AG04450 (cell line): ENCODE results near the gene TRRAP. TPM values are rescaled to one million over a fixed set of nuclear protein-coding genes. Genes with fewer than 3 reads are reported as not detected.

Experiments used
- CTCF ChIA-PET: fragments of 300-600, 350-600 bp; formaldehyde crosslinking; extraction: SDS; loops from one replicate; lab custom pipeline; 2022; ENCODE audit warnings: antibody characterized with exemption, inconsistent platforms; lab: Charles Lee
- POLR2A ChIA-PET: fragments of 350-600 bp; formaldehyde crosslinking; extraction: SDS; loops from one replicate; lab custom pipeline; 2021; ENCODE audit warnings: antibody characterized with exemption, inconsistent platforms; lab: Yijun Ruan, JAX
- DNase-seq: peaks from one replicate; pipeline ENCODE4 v3.0.0-alpha.2; 2011; ENCODE audit warnings: low read depth, low spot score
- H3K27ac ChIP-seq: one replicate; pipeline ENCODE4 v1.5.1; 2012; ENCODE audit warnings: low read depth, low read length, control low read depth
- H3K27me3 ChIP-seq: one replicate; pipeline ENCODE4 v1.6.0; 2012; ENCODE audit warnings: low read length; ENCODE audit not compliant: control insufficient read depth, insufficient read depth
- H3K4me3 ChIP-seq: 2 replicates; pipeline ENCODE4 v1.5.1; 2011; ENCODE audit warnings: mild to moderate bottlenecking, low read depth, low read length, control low read depth
- H3K9me3 ChIP-seq: 2 replicates; pipeline ENCODE4 v1.5.1; 2012; ENCODE audit warnings: low read length; ENCODE audit not compliant: control insufficient read depth, insufficient read depth
- polyA plus RNA-seq: library from polyadenylated mRNA; depleted of rRNA; stranded (reverse); fragments of >200 nt; gene quantifications from 2 replicates; pipeline ENCODE4 v1.2.3, GENCODE V29; 2011
- TF ChIP-seq, protein P1 (sequence below): IDR thresholded peaks from 2 replicates; pipeline ENCODE4 v1.5.1; 2011; ENCODE audit warnings: low read depth, low read length, control low read depth, inconsistent platforms

TRRAP gene
- polyA plus RNA-seq, 1 experiment, result 20.6 TPM

DNA sequence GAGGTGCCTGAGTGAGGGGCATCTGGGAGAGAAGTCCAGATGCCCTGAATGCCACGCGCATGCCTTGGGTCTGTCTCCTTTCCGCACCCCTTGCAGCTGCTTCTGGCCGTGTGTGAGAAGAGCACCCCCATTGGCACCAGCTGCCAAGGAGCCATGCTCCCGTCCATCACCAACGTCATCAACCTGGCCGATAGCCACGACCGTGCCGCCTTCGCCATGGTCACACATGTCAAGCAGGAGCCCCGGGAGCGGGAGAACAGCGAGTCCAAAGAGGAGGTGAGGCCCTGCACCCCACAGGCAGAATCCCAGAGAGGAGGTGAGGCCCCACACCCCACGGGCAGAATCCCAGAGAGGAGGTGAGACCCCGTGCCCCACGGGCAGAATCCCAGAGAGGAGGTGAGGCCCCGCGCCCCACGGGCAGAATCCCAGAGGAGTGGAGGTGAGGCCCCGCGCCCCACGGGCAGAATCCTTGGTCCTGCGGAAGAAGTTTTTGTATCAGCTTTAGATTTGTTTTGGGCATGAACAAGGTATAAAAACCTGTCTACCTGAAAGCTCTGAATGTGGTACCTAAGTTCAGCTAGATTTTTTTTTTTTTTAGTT, 91.8 kb downstream of the TRRAP start:
- POLR2A ChIA-PET, result no interaction called here
- no peak overlapping the region for H3K27ac ChIP-seq
- TF ChIP-seq, protein P1, sequence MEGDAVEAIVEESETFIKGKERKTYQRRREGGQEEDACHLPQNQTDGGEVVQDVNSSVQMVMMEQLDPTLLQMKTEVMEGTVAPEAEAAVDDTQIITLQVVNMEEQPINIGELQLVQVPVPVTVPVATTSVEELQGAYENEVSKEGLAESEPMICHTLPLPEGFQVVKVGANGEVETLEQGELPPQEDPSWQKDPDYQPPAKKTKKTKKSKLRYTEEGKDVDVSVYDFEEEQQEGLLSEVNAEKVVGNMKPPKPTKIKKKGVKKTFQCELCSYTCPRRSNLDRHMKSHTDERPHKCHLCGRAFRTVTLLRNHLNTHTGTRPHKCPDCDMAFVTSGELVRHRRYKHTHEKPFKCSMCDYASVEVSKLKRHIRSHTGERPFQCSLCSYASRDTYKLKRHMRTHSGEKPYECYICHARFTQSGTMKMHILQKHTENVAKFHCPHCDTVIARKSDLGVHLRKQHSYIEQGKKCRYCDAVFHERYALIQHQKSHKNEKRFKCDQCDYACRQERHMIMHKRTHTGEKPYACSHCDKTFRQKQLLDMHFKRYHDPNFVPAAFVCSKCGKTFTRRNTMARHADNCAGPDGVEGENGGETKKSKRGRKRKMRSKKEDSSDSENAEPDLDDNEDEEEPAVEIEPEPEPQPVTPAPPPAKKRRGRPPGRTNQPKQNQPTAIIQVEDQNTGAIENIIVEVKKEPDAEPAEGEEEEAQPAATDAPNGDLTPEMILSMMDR, result no peak
- CTCF ChIA-PET, result no interaction called here
- no peak overlapping the region for H3K4me3 ChIP-seq
- no peaks in the 10 kb centered on the region for H3K9me3 ChIP-seq
- no peaks in the 10 kb centered on the region for H3K27me3 ChIP-seq
- no peak for DNase-seq

DNA sequence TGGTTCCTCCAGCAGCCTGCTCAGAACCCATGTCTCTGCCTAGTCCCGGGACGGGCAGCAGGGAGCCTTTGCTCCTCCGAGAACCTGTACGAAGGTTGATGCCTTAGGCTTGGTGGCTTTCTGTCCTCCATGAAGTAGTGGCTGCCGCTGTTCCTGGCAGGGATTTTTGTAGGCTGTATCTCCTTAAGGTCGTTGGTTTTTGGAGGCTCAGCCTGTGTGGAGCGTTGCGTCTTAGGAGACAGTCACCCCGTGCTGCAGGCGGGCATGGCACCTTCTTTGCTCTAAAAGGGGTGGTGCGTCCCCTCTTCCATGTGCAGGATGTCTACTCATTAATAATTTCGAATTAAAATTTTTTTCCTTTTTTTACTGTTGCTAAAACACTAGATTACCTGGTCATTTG, 92.5 kb downstream of the TRRAP start:
- no peaks in the 10 kb centered on the region for H3K27me3 ChIP-seq
- DNase-seq, result no peak
- H3K4me3 ChIP-seq, result no peak overlapping the region
- ChIA-PET POLR2A (no interaction called here), CTCF (no interaction called here)
- no peaks in the 10 kb centered on the region for H3K9me3 ChIP-seq
- TF ChIP-seq, protein P1, result no peak
- no peak overlapping the region for H3K27ac ChIP-seq

DNA sequence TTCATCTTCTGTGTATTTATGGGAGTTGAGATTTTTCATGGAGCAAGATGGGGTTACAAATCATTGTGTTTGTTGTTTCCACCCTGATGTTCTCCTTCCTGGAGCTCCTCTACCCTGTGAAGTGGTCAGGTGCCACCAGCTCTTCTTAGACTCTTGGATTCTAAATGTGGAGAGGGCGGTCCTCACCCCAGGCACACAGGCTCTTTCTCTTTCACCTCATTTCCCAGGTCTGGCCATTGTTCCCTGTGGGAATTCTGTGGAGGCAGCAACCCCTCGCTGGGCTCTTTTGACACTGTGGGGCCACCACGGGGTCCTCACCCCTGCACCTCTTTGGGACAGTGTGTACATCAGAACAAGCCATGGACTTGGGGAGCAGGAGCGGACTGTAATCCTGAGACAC, 95.9 kb downstream of the TRRAP start:
- ChIA-PET POLR2A (no interaction called here), CTCF (no interaction called here)
- TF ChIP-seq, protein P1, result no peak
- Histone ChIP-seq H3K27me3 (no peaks in the 10 kb centered on the region), H3K4me3 (no peak overlapping the region), H3K9me3 (no peaks in the 10 kb centered on the region), H3K27ac (no peak overlapping the region)
- DNase-seq, result no peak

DNA sequence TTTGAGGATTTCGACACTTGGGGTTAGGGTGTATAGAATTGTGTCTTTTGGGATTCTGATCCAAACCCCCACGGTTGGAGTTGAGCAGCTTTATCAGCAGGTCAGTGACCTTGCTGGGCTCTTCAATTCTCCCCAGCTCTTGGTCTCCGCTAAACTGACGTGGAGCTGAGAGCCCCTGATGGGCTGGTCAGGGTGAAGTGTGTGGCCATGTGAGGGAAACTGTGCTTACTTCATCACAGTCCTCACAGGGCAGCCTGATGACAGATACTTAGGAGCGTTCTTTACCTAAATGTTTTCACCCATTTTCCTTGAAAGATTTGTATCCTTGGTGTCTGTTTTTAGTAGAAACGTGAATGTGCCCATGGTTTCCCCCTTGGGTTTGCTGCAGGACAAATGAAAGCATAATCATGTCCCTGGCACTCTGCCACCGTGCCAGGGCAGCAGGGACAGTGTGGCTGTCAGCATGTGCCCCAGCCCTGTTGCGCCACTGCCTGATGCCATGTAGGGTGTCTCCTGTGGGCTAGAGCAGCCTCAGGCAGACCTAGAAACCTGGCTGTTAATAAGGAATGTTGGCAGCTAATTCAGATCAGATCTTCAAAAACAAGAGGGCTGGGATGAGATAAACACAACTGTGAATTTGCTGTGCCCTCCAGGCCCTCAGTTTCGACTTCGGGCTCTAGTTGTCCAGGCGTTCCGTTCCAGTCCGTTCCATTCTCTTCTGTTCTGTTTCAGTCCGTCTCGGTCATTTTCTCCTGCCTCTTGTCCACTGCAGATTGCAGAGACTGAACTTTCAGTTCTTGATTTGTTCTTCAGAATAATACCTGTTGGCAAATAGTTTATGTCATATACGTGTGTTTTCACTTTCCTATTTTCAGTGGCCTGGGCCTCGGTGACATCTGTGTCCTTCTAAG, 96.8 kb downstream of the TRRAP start:
- Histone ChIP-seq H3K4me3 (no peak overlapping the region), H3K27ac (no peak overlapping the region), H3K9me3 (no peaks in the 10 kb centered on the region), H3K27me3 (no peaks in the 10 kb centered on the region)
- TF ChIP-seq, protein P1, result no peak
- DNase-seq, result no peak
- CTCF ChIA-PET, result no interaction called here
- POLR2A ChIA-PET, result no interaction called here

DNA sequence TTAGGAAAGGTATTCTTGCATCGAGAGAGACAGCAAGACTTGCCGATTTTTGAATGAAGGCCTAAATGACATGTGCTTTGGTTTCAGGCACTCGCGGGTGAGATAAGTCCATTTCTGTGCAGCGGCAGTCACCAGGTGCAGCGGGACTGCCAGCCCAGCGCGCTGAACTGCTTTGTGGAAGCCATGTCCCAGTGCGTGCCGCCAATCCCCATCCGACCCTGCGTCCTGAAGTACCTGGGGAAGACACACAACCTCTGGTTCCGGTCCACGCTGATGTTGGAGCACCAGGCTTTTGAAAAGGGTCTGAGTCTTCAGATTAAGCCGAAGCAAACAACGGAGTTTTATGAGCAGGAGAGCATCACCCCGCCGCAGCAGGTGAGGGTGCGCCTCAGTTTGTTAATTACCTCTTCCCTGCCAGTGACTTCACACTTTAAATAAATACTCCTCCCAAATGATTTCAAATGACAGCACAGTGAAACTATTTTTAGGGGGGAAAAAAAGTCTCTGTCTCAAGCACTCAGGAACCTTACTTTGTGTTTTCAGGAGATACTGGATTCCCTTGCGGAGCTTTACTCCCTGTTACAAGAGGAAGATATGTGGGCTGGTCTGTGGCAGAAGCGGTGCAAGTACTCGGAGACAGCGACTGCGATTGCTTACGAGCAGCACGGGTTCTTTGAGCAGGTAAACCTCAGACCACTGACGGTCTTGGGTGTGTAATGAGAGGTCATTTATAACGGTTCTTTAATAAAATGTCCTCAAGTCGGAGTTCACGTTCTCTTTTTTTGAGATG, 98.3 kb downstream of the TRRAP start:
- ChIA-PET CTCF (no interaction called here), POLR2A (no interaction called here)
- Histone ChIP-seq H3K9me3 (no peaks in the 10 kb centered on the region), H3K27ac (no peak overlapping the region), H3K27me3 (no peaks in the 10 kb centered on the region), H3K4me3 (no peak overlapping the region)
- DNase-seq, result no peak
- TF ChIP-seq, protein P1, result no peak
